NCI-H2107 treated with DMSO at 0.1 percent for 48 hours (cell line): ENCODE data around the gene MPRIP.

ENCODE experiments used
- DNase-seq: peaks from one replicate; lab custom pipeline; 2025; ENCODE audit not compliant: unreplicated experiment; lab: John Stamatoyannopoulos, UW

MPRIP gene

DNA sequence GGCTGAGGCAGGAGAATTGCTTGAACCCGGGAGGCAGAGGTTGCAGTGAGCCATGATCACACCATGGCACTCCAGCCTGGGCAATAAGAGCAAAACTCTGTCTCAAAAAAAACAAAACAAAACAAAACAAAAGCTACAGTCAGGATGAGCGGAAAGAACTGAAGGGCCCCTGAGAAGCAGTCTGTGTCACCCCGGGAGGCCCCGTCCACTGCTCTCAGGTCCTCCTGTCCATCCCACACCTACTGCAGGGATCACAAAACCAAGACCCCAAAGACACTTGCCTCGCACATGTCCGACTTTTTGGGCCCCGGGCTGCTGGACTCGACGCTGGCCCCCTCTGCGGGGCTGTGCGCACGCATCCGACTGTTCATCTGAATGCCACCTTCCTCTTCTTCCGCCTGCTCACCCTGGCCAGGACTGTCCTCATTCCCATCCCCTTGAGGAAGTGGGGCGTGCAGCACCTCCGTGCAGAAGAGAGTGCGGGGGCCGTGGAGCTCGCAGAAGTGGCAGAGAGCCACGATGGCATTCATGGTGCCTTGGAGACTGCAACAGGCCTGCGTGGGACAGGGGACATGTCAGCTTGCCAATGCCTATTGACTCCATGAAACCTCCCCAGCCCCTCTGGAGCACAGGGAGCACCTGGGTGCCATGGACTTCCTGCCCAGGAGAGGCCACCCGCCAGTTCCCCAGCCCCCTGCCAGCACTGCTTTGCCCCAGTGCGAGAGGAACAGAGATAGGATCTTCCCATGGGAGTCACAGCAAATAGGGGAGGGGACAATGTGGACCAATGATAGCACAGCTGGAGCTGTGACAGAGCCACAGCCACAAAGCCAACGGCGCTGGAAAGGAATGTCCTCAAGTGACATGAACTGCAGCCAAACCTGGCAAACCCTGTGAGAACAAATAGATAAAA lies 185.6 kb downstream of the MPRIP start:
- no peak for DNase-seq

DNA sequence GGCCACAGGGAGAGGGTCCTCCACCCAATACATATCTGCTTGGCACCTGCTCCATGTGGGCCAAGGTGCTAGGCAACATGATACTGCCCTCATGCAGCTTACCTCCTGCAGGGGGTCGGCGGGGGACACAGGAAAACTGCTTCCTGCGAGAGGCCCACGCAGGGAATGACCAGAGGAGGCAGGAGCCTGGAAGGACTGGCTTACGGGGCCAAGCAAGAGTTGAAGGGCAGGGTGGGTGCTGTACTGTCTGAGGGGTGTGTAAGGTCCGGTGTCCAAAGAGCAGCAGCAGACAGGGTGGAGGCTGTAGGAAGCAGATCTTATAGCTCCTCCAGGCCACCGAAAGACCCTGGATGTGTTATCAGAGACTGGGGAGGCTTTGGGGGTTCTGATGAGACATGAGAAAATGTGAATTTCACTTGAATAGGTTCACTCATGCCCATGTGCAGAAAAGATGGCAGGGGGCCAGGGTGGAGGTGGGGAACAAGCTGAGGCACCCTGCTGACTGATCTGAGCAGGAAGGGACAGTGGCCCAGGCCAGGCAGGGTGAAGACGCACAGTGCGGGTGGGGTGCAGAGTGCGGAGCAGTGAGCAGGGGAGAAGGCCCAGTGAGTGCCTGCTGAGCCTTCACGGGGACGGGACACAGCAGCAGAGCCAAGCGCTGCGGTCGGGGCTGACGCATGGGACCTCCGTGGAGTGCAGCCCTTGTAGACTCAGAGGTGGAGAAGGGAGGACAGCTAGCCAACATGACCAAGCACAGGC lies 186.4 kb downstream of the MPRIP start:
- DNase-seq = no peak

DNA sequence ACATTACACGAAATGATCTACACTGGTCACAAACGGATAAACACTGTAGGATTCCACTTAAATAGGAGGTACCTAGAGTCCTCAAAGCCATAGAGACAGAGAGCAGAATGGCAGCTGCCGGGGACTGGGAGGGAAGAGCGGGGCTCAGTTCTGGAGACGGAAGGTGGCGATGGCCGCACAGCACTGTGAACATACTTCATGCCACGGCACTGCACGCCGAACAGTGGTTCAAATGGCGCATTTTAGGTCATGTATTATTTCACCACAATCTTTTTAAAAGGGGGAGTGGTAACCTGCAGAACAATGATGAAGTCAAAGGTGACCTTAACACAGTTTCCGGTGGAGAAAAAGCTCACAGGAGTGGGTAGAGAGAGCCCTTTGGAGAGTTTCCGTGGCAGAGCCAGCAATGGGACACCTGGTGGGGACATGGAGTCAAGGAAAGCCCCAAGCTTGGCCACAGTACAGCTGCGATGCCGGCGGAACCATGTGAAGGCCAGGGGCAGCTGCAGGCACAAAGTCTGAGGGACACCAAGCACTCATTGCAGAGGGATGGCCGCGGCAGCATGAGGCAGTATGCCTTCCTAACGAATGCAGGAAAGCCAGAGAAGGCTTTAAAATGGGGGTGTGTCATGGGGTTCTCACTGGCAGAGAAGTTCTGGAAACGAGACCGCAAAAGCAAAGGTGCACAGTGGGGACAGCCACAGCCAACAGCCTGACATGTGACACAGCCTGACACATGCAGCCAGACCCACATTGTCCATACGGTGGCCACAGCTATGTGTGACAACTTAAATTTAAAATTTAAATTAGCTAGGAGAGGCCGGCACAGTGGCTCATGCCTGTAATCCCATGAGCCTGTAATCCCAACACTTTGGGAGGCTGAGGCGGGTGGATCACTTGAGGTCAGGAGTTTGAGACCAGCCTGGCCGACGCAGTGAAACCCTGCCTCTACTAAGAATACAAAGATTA lies 187.4 kb downstream of the MPRIP start:
- no peak for DNase-seq

GRCh38 chr17:17231621-17232302 lies 189.5 kb downstream of the MPRIP start:
- no peak for DNase-seq

DNA sequence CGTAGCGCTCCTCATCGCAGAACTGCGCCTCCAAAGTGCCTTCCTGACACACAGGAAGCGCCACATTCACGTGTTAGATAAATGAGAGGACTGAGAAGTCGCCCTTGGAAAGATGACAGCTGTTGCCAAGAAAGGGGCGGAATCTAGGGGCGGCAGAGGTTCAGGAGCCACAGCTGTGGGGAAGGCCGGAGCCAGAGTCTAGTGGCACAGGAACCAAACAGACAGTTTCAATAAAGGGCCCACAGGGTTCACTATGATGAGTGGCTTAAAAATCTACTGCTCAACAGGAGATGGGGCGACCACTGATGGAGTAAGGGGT lies 190.0 kb downstream of the MPRIP start:
- no peak for DNase-seq

GRCh38 chr17:17235212-17236174 lies 193.2 kb downstream of the MPRIP start:
- peak; percentile 68 for DNase-seq

DNA sequence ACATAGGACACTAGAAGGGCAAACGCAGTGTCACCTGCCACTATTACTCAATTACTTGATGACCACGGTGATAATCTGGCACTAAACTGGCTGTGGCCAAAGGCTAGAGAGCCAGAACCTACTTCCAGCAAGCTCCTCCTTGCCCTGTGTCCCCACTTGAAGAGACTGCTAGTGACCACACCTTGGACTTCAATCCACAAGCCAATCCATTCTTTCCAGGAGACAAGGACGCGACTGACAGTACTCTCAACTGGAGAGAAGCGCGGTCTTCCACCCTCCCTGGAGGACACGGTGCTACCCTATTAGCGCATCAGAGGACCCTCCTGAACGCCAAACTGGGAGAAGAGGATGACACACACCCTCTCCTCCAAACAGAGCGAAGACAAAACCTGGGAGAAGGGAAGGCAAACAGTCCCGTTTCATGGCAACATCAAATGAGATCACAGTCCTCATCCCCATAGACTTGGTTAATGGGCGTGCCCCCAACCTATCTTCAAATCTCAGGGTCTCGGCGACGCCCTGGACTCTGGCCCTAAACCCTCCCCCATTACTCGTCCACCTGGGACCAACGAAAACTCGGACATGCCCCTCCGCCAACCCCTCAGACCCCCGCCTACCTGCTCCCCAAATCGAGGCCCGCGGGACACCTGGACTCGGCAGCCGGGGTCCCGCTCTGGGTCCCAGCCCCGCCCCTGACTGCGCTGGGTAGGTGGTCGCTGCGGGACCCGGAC lies 194.2 kb downstream of the MPRIP start:
- no peak for DNase-seq

DNA sequence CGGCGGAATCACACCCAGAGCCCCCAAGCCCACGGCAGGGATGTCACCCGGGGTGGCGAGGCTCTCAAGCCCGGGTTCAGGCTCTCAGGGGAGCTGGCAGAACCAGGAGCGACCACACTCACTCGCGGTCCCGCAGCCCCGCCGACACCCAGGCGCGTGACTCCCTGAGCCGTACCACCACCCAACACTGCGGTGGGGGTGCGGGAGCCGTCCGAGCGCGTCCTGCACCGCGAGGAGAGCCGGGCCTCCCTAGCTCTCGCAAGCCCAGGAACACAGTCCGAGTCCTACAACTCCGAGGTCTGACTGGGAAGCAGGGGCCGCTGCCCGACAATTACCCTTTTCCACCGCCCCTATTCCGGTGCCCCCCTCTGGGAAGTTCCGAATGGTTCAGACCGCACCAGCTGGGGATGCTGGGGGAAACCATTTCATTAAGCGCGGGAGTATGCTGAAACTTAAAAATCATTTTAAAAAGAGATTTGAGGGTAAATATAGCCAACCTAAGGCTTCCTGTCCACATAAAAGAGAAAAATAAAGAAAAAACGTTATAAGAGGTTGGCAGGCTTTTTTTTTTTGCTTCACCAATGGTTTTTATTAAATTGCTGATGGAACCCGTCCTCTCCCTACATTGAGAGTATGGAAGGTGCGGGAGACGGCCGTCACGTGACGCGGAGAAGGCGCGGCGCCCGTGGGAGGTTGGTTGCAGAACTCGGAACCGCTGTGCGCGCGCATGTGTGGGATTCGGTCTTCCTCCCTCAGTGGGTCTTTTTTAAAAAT lies 195.0 kb downstream of the MPRIP start, which contains the start of gene FLCN:
Gene FLCN (minus strand): TSS at position 143 of the 774 bp plus-strand sequence. CDS start 9,031 bp downstream, outside the sequence.
- peak; percentile 62 for DNase-seq

GRCh38 chr17:17239832-17240231 lies 197.6 kb downstream of the MPRIP start:
- no peak for DNase-seq

GRCh38 chr17:17241656-17242055 lies 199.4 kb downstream of the MPRIP start:
- DNase-seq = no peak

- DNase-seq = no peak
These were observed 200.0 kb downstream of the MPRIP start for GRCh38 chr17:17242246-17242645.
